H4 (cell line): Measurements from ENCODE around the gene NES. TPM values are rescaled to one million over a fixed set of nuclear protein-coding genes. Genes with fewer than 3 reads are reported as not detected.

Experiments used
- DNase-seq: peaks from one replicate; pipeline ENCODE4 v3.0.0-alpha.2; 2015; ENCODE audit warnings: low spot score
- total RNA-seq: library from RNA; depleted of rRNA; stranded (reverse); fragments of >200 nt; shearing (Covaris generic); gene quantifications from 2 replicates; pipeline ENCODE4 v1.2.3, GENCODE V29; 2014

The NES gene
- total RNA-seq, 1 experiment from 2014 or later: 0.48 TPM

GRCh38 chr1:156682166-156682890 lies 5.1 kb upstream of the NES start:
- no peak for DNase-seq

- DNase-seq: no peak
Measured at GRCh38 chr1:156681196-156681960, 4.2 kb upstream of the NES start.

GRCh38 chr1:156680056-156680455 lies 2.8 kb upstream of the NES start:
- no peak for DNase-seq

GRCh38 chr1:156677616-156678596 lies 699 bp upstream of the NES start:
- DNase-seq: peak; percentile 62

GRCh38 chr1:156676114-156676819 lies 940 bp downstream of the NES start:
- no peak for DNase-seq

GRCh38 chr1:156675210-156676113 lies 1.7 kb downstream of the NES start:
- DNase-seq: no peak

- DNase-seq: no peak
Measured at GRCh38 chr1:156673387-156674121, 3.7 kb downstream of the NES start.

- no peak for DNase-seq
Measured at GRCh38 chr1:156671804-156672203, 5.4 kb downstream of the NES start.

GRCh38 chr1:156670791-156671190 lies 6.4 kb downstream of the NES start:
- DNase-seq: no peak

GRCh38 chr1:156670359-156670758 lies 6.8 kb downstream of the NES start:
- DNase-seq: no peak

GRCh38 chr1:156669794-156670193 lies 7.4 kb downstream of the NES start:
- DNase-seq: no peak

- no peak for DNase-seq
Measured at GRCh38 chr1:156668801-156669637, 8.2 kb downstream of the NES start.

GRCh38 chr1:156667968-156668709 lies 9.1 kb downstream of the NES start:
- DNase-seq: no peak

- no peak for DNase-seq
Measured at GRCh38 chr1:156667610-156667967, 9.6 kb downstream of the NES start.

- DNase-seq: no peak
Measured at GRCh38 chr1:156666862-156667609, 10.2 kb downstream of the NES start.

- DNase-seq: no peak
Measured at GRCh38 chr1:156665539-156665938, 11.7 kb downstream of the NES start.

GRCh38 chr1:156664767-156665411 lies 12.3 kb downstream of the NES start:
- peak; percentile 59 for DNase-seq
